HepG2 (cell line): ENCODE results near the gene SUSD3. TPM values are rescaled to one million over a fixed set of nuclear protein-coding genes. Genes with fewer than 3 reads are reported as not detected.

Experiments used
- GFI1 ChIP-seq: sonication (generic); formaldehyde crosslinking; IDR thresholded peaks from 2 replicates; pipeline ENCODE4 v1.5.0; 2020; ENCODE audit warnings: missing genetic modification reagents, mild to moderate bottlenecking, borderline replicate concordance
- HINFP ChIP-seq: sonication (generic); formaldehyde crosslinking; IDR thresholded peaks from 2 replicates; pipeline ENCODE4 v1.4.0; 2020; ENCODE audit warnings: low read depth, mild to moderate bottlenecking, missing genetic modification reagents
- HNF1B ChIP-seq: sonication (generic); formaldehyde crosslinking; IDR thresholded peaks from 2 replicates; pipeline ENCODE4 v1.5.1; 2020; ENCODE audit warnings: mild to moderate bottlenecking, moderate library complexity, missing genetic modification reagents
- KDM3A ChIP-seq: IDR thresholded peaks from 2 replicates; pipeline ENCODE4 v1.6.1; 2018; ENCODE audit warnings: low read depth, missing compliant biosample characterization
- LRRFIP1 ChIP-seq: sonication (generic); formaldehyde crosslinking; conservative IDR thresholded peaks from 2 replicates; pipeline ENCODE4 v1.4.0; 2020; ENCODE audit warnings: missing genetic modification reagents
- MAF1 ChIP-seq: sonication (generic); formaldehyde crosslinking; IDR thresholded peaks from 2 replicates; pipeline ENCODE4 v1.5.0; 2020; ENCODE audit warnings: missing genetic modification reagents, borderline replicate concordance
- NFYC ChIP-seq: IDR thresholded peaks from 2 replicates; pipeline ENCODE4 v1.6.1; 2016; ENCODE audit warnings: missing genetic modification reagents, missing compliant biosample characterization
- RARA ChIP-seq: IDR thresholded peaks from 2 replicates; pipeline ENCODE4 v1.6.1; 2016; ENCODE audit warnings: missing genetic modification reagents, missing compliant biosample characterization
- SKIL ChIP-seq: sonication (generic); formaldehyde crosslinking; IDR thresholded peaks from 2 replicates; pipeline ENCODE4 v1.8.0; 2022; ENCODE audit warnings: missing genetic modification reagents, mild to moderate bottlenecking, moderate library complexity, borderline replicate concordance
- SP2 ChIP-seq: sonication (generic); formaldehyde crosslinking; IDR thresholded peaks from 2 replicates; pipeline ENCODE4 v1.5.1; 2020; ENCODE audit warnings: mild to moderate bottlenecking, missing genetic modification reagents
- TIGD3 ChIP-seq: sonication (generic); formaldehyde crosslinking; IDR thresholded peaks from 2 replicates; pipeline ENCODE4 v1.5.1; 2020; ENCODE audit warnings: mild to moderate bottlenecking, missing genetic modification reagents, borderline replicate concordance
- ZBTB3 ChIP-seq: sonication (generic); formaldehyde crosslinking; IDR thresholded peaks from 2 replicates; pipeline ENCODE4 v1.4.0; 2020; ENCODE audit warnings: low read depth, mild to moderate bottlenecking, moderate library complexity, missing genetic modification reagents, borderline replicate concordance
- ZFP62 ChIP-seq: sonication (generic); formaldehyde crosslinking; IDR thresholded peaks from 2 replicates; pipeline ENCODE4 v1.4.0; 2020; ENCODE audit warnings: missing genetic modification reagents
- ZNF367 ChIP-seq: sonication (generic); formaldehyde crosslinking; IDR thresholded peaks from 2 replicates; pipeline ENCODE4 v1.4.0; 2020; ENCODE audit warnings: missing genetic modification reagents, borderline replicate concordance
- ZNF484 ChIP-seq: sonication (generic); formaldehyde crosslinking; IDR thresholded peaks from 2 replicates; pipeline ENCODE4 v1.5.1; 2020; ENCODE audit warnings: mild to moderate bottlenecking, low read depth, missing genetic modification reagents, borderline replicate concordance
- ZNF567 ChIP-seq: sonication (generic); formaldehyde crosslinking; IDR thresholded peaks from 2 replicates; pipeline ENCODE4 v1.8.1; 2023; ENCODE audit warnings: mild to moderate bottlenecking, missing genetic modification reagents, borderline replicate concordance
- ZNF780A ChIP-seq: sonication (generic); formaldehyde crosslinking; IDR thresholded peaks from 2 replicates; pipeline ENCODE4 v1.8.0; 2022; ENCODE audit warnings: mild to moderate bottlenecking, missing genetic modification reagents, moderate library complexity
- polyA plus RNA-seq, 8 experiments: library from polyadenylated mRNA; depleted of rRNA in 3 of 8; stranded (reverse) in 7 of 8; unstranded in 1 of 8; fragments of >200 nt; fragmentation: Illumina TruSeq in 4 of 8; extraction: Trizol in 4 of 8; gene quantifications; 2 replicates each; pipeline versions ENCODE4 v1.2.1 to v1.2.3, GENCODE V29; 2011 to 2016; ENCODE audit warnings: low read depth in 4 of 8, missing spikeins in 1 of 8, mixed read lengths in 1 of 8; ENCODE audit not compliant: insufficient read depth in 1 of 8
- total RNA-seq, 5 experiments: library from RNA; depleted of rRNA; stranded (reverse); fragments of >200 nt; fragmentation: Illumina TruSeq; extraction: Trizol; gene quantifications; 2 replicates each; pipeline ENCODE4 v1.2.3, GENCODE V29; 2016; ENCODE audit warnings: low read depth in 1 of 5

The SUSD3 gene
- total and polyA plus RNA-seq, 2 of the 13 experiments (the other 11 are each of a cell fraction or from before 2014, with no cell fraction given), result 7.0 to 9.1 TPM

- TF ChIP-seq TIGD3 (no peak), SP2 (CRISPR knock-in tag) (no peak), HNF1B (CRISPR knock-in tag) (no peak), ZBTB3 (CRISPR knock-in tag) (no peak), GFI1 (CRISPR knock-in tag) (no peak), LRRFIP1 (CRISPR knock-in tag) (no peak), NFYC (CRISPR knock-in tag) (no peak), SKIL (CRISPR knock-in tag) (no peak), ZNF567 (no peak), KDM3A (CRISPR knock-in tag) (peak; percentile 7; the same call in 1 of the 2 replicates), HINFP (CRISPR knock-in tag) (no peak), MAF1 (CRISPR knock-in tag) (no peak), ZFP62 (CRISPR knock-in tag) (no peak), RARA (CRISPR knock-in tag) (no peak), ZNF367 (CRISPR knock-in tag) (no peak), ZNF780A (CRISPR knock-in tag) (no peak), ZNF484 (CRISPR knock-in tag) (no peak)
Observed at GRCh38 chr9:93127395-93127911, 69.0 kb downstream of the SUSD3 start (continued).
